K562 (cell line): ENCODE results near the gene FGFRL1. TPM values are rescaled to one million over a fixed set of nuclear protein-coding genes. Genes with fewer than 3 reads are reported as not detected.

ENCODE experiments used
- ATAC-seq: fragments of 200-7000 bp; cut with Tn5 transposase; 3 replicates; pipeline ENCODE4 v1.9.1; 2020; ENCODE audit warnings: moderate library complexity
- BruUV-seq: library from RNA; stranded (reverse); fragments of 400-500 nt; replicated peaks from 2 replicates; lab custom pipeline; 2021; lab: Mats Ljungman, UMichigan
- CTCF ChIA-PET: fragments of 300-600 bp; formaldehyde crosslinking; extraction: SDS; loops from one replicate; lab custom pipeline; 2021; ENCODE audit warnings: low intra/inter-chr PET ratio; lab: Yijun Ruan, JAX
- POLR2A ChIA-PET: fragments of 300-600, 350-650 bp; sonication (Branson Sonifier 250); formaldehyde crosslinking; extraction: SDS; loops from one replicate; lab custom pipeline; 2021; ENCODE audit warnings: antibody characterized with exemption, inconsistent platforms; lab: Yijun Ruan, JAX
- DNase-seq, 4 experiments: peaks; one replicate each; pipeline versions ENCODE4 v3.0.0 to v3.0.0-alpha.2; 2011 to 2018; ENCODE audit warnings: low spot score in 3 of 4, mixed read lengths in 3 of 4; ENCODE audit errors: extremely low read depth in 1 of 4
- FAIRE-seq: peaks from 2 replicates; lab custom pipeline; 2011; peaks lifted over from hg19 to GRCh38; lab: Jason Lieb, UNC
- H2AFZ ChIP-seq: 2 replicates; pipeline ENCODE4 v1.6.0; 2011; ENCODE audit warnings: low read depth, low read length, control low read depth, inconsistent platforms
- H3K27ac ChIP-seq: fragments of 200-600 bp; 3 replicates; pipeline ENCODE4 v1.8.0; 2011; ENCODE audit warnings: low read depth, mild to moderate bottlenecking, control low read depth, inconsistent platforms, low read length, moderate library complexity, mixed read lengths; ENCODE audit errors: extremely low read depth
- H3K27me3 ChIP-seq, 2 experiments: fragments of 300-600 bp in 1 of 2; 2 replicates in 1 of 2; 3 replicates in 1 of 2; pipeline versions ENCODE4 v1.6.0 to v1.8.0; 2011; ENCODE audit warnings: inconsistent platforms in 2 of 2, low read length in 2 of 2, mild to moderate bottlenecking in 1 of 2, mixed read lengths in 1 of 2, moderate library complexity in 1 of 2; ENCODE audit not compliant: control insufficient read depth in 2 of 2, insufficient read depth in 2 of 2
- H3K36me3 ChIP-seq: fragments of 300-600 bp; 3 replicates; pipeline ENCODE4 v1.8.0; 2011; ENCODE audit warnings: mild to moderate bottlenecking, low read length, inconsistent platforms; ENCODE audit not compliant: control insufficient read depth, insufficient read depth
- H3K4me1 ChIP-seq, 2 experiments: fragments of 200-600 bp in 1 of 2; replicated peaks in 1 of 2; 2 replicates in 1 of 2; 3 replicates in 1 of 2; pipeline versions ENCODE4 v1.5.1 to v1.8.0; 2011; ENCODE audit warnings: inconsistent platforms in 2 of 2, low read length in 2 of 2, mild to moderate bottlenecking in 1 of 2, mixed read lengths in 1 of 2, moderate library complexity in 1 of 2; ENCODE audit not compliant: control insufficient read depth in 2 of 2, insufficient read depth in 2 of 2
- H3K4me2 ChIP-seq: 2 replicates; pipeline ENCODE4 v1.6.1; 2011; ENCODE audit warnings: low read length, control low read depth, inconsistent platforms, mixed read lengths; ENCODE audit not compliant: insufficient read depth
- H3K4me3 ChIP-seq: fragments of 200-600 bp; sonication (generic), shearing (Covaris generic); 2 replicates; pipeline ENCODE4 v1.5.1; 2016; ENCODE audit warnings: control low read depth, inconsistent platforms
- H3K79me2 ChIP-seq: fragments of 200-600 bp; 3 replicates; pipeline ENCODE4 v1.8.0; 2011; ENCODE audit warnings: low read length, inconsistent platforms; ENCODE audit not compliant: control insufficient read depth, insufficient read depth
- H3K9ac ChIP-seq, 2 experiments: 2 replicates each; pipeline versions ENCODE4 v1.6.0 to v1.6.1; 2011; ENCODE audit warnings: low read depth in 2 of 2, low read length in 2 of 2, control low read depth in 1 of 2, inconsistent platforms in 1 of 2, mild to moderate bottlenecking in 1 of 2, mixed read lengths in 1 of 2; ENCODE audit not compliant: insufficient read depth in 1 of 2
- H3K9me1 ChIP-seq: one replicate; pipeline ENCODE4 v1.6.0; 2011; ENCODE audit warnings: inconsistent platforms, mild to moderate bottlenecking, low read length, moderate library complexity; ENCODE audit not compliant: control insufficient read depth, insufficient read depth
- H3K9me3 ChIP-seq: replicated peaks from 2 replicates; pipeline ENCODE4 v1.5.1; 2011; ENCODE audit warnings: low read depth, low read length, inconsistent platforms; ENCODE audit not compliant: control insufficient read depth, insufficient read depth
- H4K20me1 ChIP-seq: replicated peaks from 2 replicates; pipeline ENCODE4 v1.6.1; 2011; ENCODE audit warnings: low read length, inconsistent platforms, mixed read lengths; ENCODE audit not compliant: control insufficient read depth, insufficient read depth
- PCBP1 ChIP-seq: fragments of 200-400 bp; formaldehyde crosslinking; IDR thresholded peaks from 2 replicates; pipeline ENCODE4 v1.6.1; 2018; ENCODE audit warnings: mild to moderate bottlenecking, low read depth, low read length; ENCODE audit not compliant: poor library complexity, severe bottlenecking
- POLR2AphosphoS2 ChIP-seq: IDR thresholded peaks from 2 replicates; pipeline ENCODE4 v1.6.1; 2012; ENCODE audit warnings: low read length, improper control_type of control experiment
- WGBS: fragments of 100-300 bp; shearing (Covaris generic); methylation state at CpG from one replicate; pipeline ENCODE4 v1.1.6; 2016; ENCODE audit warnings: low coverage, mixed read lengths; ENCODE audit not compliant: insufficient coverage; ENCODE audit errors: missing lambda C conversion rate; 5-methylcytosine and 5-hydroxymethylcytosine counted together
- in situ Hi-C: fragments of 300-500 bp; cut with MboI; formaldehyde crosslinking; loops from 4 replicates; pipeline ENCODE4 v1.15.0; 2018; ENCODE audit warnings: inconsistent platforms, mixed read lengths
- intact Hi-C: fragments of 100-400 bp; cut with micrococcal nuclease; formaldehyde crosslinking; loops from 2 replicates; pipeline ENCODE4 v1.14.2; 2022
- polyA plus RNA-seq, 8 experiments: library from polyadenylated mRNA; depleted of rRNA in 4 of 8; stranded (reverse) in 5 of 8; unstranded in 3 of 8; fragments of >200 nt; fragmentation: Nextera tagmentation in 2 of 8; fragmentation: Illumina TruSeq in 1 of 8; extraction: Ambion mirVana in 2 of 8; extraction: Trizol in 1 of 8; gene quantifications; 2 replicates each; pipeline versions ENCODE4 v1.2.1 to v1.2.3, GENCODE V29; 2011 to 2014; ENCODE audit warnings: inconsistent platforms in 1 of 8, missing spikeins in 1 of 8
- total RNA-seq, 7 experiments: library from RNA; depleted of rRNA in 6 of 7; stranded (reverse); fragments of >200 nt in 6 of 7; fragmentation: Illumina TruSeq in 2 of 7; extraction: Trizol in 2 of 7; gene quantifications; 2 replicates each; pipeline versions ENCODE4 v1.2.1 to v1.2.3, GENCODE V29; 2011 to 2021; ENCODE audit warnings: low replicate concordance in 1 of 7
- TF ChIP-seq, protein P1 (sequence below): fragments of 450-650 bp; IDR thresholded peaks from 2 replicates; pipeline ENCODE4 v1.6.1; 2016; ENCODE audit warnings: low read depth

Gene FGFRL1
- total and polyA plus RNA-seq, 9 of the 15 experiments (the other 6 are each of a cell fraction or from before 2014, with no cell fraction given), result 0.34 to 49.9 (median 14.6) TPM

DNA sequence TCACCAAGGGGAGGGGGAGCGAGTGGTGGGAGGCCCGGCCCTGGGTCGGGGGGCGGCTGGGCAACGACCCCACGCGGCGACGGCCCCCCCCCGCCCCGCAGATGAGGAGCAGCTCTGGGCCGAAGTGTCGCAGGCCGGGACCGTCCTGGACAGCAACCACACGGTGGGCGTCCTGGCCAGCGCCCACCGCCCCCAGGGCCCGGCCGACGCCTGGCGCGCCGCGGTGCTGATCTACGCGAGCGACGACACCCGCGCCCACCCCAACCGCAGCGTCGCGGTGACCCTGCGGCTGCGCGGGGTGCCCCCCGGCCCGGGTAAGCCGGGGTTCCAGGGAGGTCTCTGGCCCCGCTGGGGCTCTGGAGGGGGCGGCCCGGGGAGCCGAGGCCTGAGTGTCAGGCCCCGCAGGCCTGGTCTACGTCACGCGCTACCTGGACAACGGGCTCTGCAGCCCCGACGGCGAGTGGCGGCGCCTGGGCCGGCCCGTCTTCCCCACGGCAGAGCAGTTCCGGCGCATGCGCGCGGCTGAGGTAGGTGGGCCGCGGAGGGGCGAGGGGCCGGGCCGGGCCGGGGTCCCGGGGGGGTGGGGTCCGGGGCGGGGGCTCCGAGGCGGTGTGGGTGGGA lies 8.7 kb upstream of the FGFRL1 start:
- H3K9me1 ChIP-seq, result no peaks in the 10 kb centered on the region
- in situ Hi-C loops (no loop called here), intact Hi-C loops (no loop called here)
- no TSS peak for BruUV-seq
- no peak overlapping the region for H3K4me3 ChIP-seq
- no peak overlapping the region for H3K4me2 ChIP-seq
- no peak overlapping the region for H3K27ac ChIP-seq
- H3K4me1 ChIP-seq, result peaks cover 3 to 40% of the 10 kb centered on the region in 2 experiments; a peak in 2 of 5 replicates
- ATAC-seq, result no peak
- POLR2A ChIA-PET, result no interaction called here
- no CpG with 5 or more reads among the region's 75 CpGs for WGBS
- FAIRE-seq, result no peak
- H3K9ac ChIP-seq, result no peak overlapping the region
- CTCF ChIA-PET, result no interaction called here
- H2AFZ ChIP-seq, result no peak overlapping the region
- no peaks in the 10 kb centered on the region for H3K27me3 ChIP-seq
- H3K79me2 ChIP-seq, result no peaks in the 10 kb centered on the region
- H4K20me1 ChIP-seq, result no peaks in the 10 kb centered on the region
- no peak for TF ChIP-seq POLR2AphosphoS2
- TF ChIP-seq, all 486 proteins: peak for 0
- H3K36me3 ChIP-seq, result no peaks in the 10 kb centered on the region
- DNase-seq, result no peak
- no peaks in the 10 kb centered on the region for H3K9me3 ChIP-seq

DNA sequence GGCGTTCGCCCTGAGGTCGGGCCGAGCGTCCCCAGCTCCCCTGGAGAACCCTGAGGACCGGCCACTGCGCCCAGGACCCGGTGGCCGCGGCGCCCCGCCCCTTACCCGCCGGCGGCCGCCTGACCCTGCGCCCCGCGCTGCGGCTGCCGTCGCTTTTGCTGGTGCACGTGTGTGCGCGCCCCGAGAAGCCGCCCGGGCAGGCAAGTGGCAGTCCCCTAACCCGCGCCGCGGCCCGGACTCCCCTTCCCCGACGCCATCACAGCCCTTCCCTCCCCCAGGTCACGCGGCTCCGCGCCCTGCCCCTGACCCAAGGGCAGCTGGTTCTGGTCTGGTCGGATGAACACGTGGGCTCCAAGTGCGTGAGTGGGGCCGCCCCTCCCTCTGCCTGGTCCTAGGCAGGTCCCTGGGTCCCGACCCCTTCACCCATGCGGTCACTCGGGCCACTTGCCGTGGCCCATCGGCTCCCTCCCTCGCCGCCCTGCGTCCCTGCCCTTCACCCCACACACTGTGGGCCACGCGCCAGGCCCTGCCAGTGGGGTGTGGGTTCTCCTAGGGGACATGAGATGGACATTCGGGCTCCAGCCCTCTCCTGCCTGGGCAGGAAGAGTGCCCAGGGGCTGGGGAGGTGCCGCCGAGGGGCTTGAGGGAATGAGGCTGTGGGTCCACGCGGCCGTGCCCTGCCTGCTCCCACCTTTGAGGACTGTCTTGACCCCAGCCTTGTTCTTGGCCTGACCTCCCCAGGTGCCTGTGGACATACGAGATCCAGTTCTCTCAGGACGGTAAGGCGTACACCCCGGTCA lies 8.0 kb upstream of the FGFRL1 start:
- Histone ChIP-seq H3K27me3 (no peaks in the 10 kb centered on the region), H4K20me1 (no peaks in the 10 kb centered on the region), H3K9me3 (no peaks in the 10 kb centered on the region), H3K9ac (no peak overlapping the region; a peak in 1 of 4 replicates), H3K9me1 (no peaks in the 10 kb centered on the region), H3K27ac (no peak overlapping the region), H3K4me1 (peaks cover 0 to 35% of the 10 kb centered on the region in 2 experiments; a peak in 2 of 5 replicates), H3K4me3 (no peak overlapping the region), H3K79me2 (no peaks in the 10 kb centered on the region), H3K4me2 (no peak overlapping the region), H2AFZ (no peak overlapping the region), H3K36me3 (no peaks in the 10 kb centered on the region)
- no peak for ATAC-seq
- POLR2A ChIA-PET, result interaction anchor here (1.2 kb wide), 1 partner anchor 11 kb away, joined by 4 read pairs; no protein-coding TSS in a partner anchor
- in situ Hi-C loops (no loop called here), intact Hi-C loops (no loop called here)
- no peak for FAIRE-seq
- CTCF ChIA-PET, result no interaction called here
- DNase-seq, result no peak
- 88% methylated on average over 17 of the region's 63 CpGs for WGBS
- BruUV-seq, result no TSS peak
- peak; percentile 70 for TF ChIP-seq PCBP1
- TF ChIP-seq, protein P1, sequence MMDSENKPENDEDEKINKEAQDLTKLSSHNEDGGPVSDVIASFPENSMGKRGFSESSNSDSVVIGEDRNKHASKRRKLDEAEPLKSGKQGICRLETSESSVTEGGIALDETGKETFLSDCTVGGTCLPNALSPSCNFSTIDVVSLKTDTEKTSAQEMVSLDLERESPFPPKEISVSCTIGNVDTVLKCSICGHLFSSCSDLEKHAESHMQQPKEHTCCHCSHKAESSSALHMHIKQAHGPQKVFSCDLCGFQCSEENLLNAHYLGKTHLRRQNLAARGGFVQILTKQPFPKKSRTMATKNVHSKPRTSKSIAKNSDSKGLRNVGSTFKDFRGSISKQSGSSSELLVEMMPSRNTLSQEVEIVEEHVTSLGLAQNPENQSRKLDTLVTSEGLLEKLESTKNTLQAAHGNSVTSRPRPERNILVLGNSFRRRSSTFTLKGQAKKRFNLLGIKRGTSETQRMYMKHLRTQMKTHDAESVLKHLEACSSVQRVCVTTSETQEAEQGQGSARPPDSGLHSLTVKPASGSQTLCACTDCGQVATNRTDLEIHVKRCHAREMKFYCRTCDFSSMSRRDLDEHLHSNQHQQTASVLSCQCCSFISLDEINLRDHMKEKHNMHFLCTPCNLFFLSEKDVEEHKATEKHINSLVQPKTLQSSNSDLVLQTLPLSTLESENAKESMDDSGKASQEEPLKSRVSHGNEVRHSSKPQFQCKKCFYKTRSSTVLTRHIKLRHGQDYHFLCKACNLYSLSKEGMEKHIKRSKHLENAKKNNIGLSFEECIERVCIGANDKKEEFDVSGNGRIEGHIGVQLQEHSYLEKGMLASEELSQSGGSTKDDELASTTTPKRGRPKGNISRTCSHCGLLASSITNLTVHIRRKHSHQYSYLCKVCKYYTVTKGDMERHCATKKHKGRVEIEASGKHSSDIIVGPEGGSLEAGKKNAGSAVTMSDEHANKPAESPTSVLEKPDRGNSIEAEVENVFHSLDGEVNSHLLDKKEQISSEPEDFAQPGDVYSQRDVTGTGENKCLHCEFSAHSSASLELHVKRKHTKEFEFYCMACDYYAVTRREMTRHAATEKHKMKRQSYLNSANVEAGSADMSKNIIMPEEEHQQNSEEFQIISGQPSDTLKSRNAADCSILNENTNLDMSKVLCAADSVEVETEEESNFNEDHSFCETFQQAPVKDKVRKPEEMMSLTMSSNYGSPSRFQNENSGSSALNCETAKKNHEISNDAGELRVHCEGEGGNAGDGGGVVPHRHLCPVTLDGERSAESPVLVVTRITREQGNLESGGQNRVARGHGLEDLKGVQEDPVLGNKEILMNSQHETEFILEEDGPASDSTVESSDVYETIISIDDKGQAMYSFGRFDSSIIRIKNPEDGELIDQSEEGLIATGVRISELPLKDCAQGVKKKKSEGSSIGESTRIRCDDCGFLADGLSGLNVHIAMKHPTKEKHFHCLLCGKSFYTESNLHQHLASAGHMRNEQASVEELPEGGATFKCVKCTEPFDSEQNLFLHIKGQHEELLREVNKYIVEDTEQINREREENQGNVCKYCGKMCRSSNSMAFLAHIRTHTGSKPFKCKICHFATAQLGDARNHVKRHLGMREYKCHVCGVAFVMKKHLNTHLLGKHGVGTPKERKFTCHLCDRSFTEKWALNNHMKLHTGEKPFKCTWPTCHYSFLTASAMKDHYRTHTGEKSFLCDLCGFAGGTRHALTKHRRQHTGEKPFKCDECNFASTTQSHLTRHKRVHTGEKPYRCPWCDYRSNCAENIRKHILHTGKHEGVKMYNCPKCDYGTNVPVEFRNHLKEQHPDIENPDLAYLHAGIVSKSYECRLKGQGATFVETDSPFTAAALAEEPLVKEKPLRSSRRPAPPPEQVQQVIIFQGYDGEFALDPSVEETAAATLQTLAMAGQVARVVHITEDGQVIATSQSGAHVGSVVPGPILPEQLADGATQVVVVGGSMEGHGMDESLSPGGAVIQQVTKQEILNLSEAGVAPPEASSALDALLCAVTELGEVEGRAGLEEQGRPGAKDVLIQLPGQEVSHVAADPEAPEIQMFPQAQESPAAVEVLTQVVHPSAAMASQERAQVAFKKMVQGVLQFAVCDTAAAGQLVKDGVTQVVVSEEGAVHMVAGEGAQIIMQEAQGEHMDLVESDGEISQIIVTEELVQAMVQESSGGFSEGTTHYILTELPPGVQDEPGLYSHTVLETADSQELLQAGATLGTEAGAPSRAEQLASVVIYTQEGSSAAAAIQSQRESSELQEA, result no peak
